HG03196 (cell line): ENCODE measurements around the gene PGM2L1.
A peak's percentile ranks its signal among the peaks of the same experiment; 100 is the strongest.
"Not testable (repeated sequence)": the region's sequence is repeated elsewhere in the genome, so short reads cannot be mapped to it uniquely, and the experiment has no call there.

Source experiments
- ATAC-seq: cut with Tn5 transposase; IDR thresholded peaks from one replicate; pipeline ENCODE4 v1.9.1; 2021; ENCODE audit not compliant: unreplicated experiment

Gene PGM2L1

GRCh38 chr11:74403607-74404321 is 5.5 kb upstream of the PGM2L1 start:
- no peak for ATAC-seq

GRCh38 chr11:74400606-74401005 is 2.4 kb upstream of the PGM2L1 start:
- no peak for ATAC-seq

- ATAC-seq, result peak; percentile 4
These were observed 561 bp downstream of the PGM2L1 start for GRCh38 chr11:74397501-74398243.

- ATAC-seq, result no peak
These were observed 6.0 kb downstream of the PGM2L1 start for GRCh38 chr11:74392256-74392655.

- no peak for ATAC-seq
These were observed 7.0 kb downstream of the PGM2L1 start for GRCh38 chr11:74391193-74391592.

GRCh38 chr11:74390697-74391096 is 7.5 kb downstream of the PGM2L1 start:
- ATAC-seq, result no peak

- peak; percentile 59 for ATAC-seq
These were observed 9.4 kb downstream of the PGM2L1 start for GRCh38 chr11:74388678-74389327.

GRCh38 chr11:74384641-74385040 is 13.6 kb downstream of the PGM2L1 start:
- no peak for ATAC-seq

- ATAC-seq, result no peak
These were observed 17.3 kb downstream of the PGM2L1 start for GRCh38 chr11:74380746-74381439.

- ATAC-seq, result no peak
These were observed 20.5 kb downstream of the PGM2L1 start for GRCh38 chr11:74377689-74378088.

GRCh38 chr11:74373382-74373781 is 24.9 kb downstream of the PGM2L1 start:
- ATAC-seq, result no peak

GRCh38 chr11:74371269-74372052 is 26.8 kb downstream of the PGM2L1 start:
- no peak for ATAC-seq

- ATAC-seq, result no peak
These were observed 28.1 kb downstream of the PGM2L1 start for GRCh38 chr11:74370123-74370522.

- ATAC-seq, result no peak
These were observed 30.4 kb downstream of the PGM2L1 start for GRCh38 chr11:74367881-74368280.

- no peak for ATAC-seq
These were observed 31.7 kb downstream of the PGM2L1 start for GRCh38 chr11:74366576-74366975.

GRCh38 chr11:74365805-74366204 is 32.4 kb downstream of the PGM2L1 start:
- not testable (repeated sequence) for ATAC-seq

GRCh38 chr11:74357449-74357848 is 40.8 kb downstream of the PGM2L1 start:
- no peak for ATAC-seq

- ATAC-seq, result no peak
These were observed 42.6 kb downstream of the PGM2L1 start for GRCh38 chr11:74355626-74356025.

GRCh38 chr11:74354036-74354435 is 44.2 kb downstream of the PGM2L1 start:
- no peak for ATAC-seq

GRCh38 chr11:74347381-74347780 is 50.9 kb downstream of the PGM2L1 start:
- ATAC-seq, result no peak

- no peak for ATAC-seq
These were observed 52.8 kb downstream of the PGM2L1 start for GRCh38 chr11:74345420-74345819.
